GM21381 (cell line): ENCODE data around the gene PLVAP.
"Not testable (repeated sequence)": the region's sequence is repeated elsewhere in the genome, so short reads cannot be mapped to it uniquely, and the experiment has no call there.

Experiments
- ATAC-seq: cut with Tn5 transposase; IDR thresholded peaks from one replicate; pipeline ENCODE4 v1.9.1; 2021; ENCODE audit warnings: mild to moderate bottlenecking, moderate library complexity; ENCODE audit not compliant: unreplicated experiment

PLVAP gene

GRCh38 chr19:17402982-17403855 is 26.1 kb upstream of the PLVAP start:
- ATAC-seq, result no peak

DNA sequence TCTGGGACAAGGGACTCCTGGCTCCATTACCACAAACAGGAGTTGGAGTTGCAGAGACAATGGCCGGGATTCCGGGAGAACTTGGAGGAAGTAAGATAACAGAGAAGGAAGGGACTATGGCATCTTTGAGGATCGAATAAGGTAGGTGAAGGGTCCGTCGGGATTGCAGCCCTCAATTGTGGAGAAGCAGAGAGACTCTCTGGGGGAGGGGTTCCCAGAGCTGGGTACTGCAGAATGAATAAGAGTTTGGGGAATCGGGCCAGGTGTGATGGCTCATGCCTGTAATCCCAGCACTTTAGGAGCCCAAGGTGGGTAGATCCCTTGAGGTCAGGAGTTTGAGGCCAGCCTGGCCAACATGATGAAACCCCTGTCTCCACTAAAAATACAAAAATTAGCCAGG is 24.5 kb upstream of the PLVAP start:
- no peak for ATAC-seq

- ATAC-seq, result no peak
Observed at GRCh38 chr19:17398902-17399527, 21.9 kb upstream of the PLVAP start.

DNA sequence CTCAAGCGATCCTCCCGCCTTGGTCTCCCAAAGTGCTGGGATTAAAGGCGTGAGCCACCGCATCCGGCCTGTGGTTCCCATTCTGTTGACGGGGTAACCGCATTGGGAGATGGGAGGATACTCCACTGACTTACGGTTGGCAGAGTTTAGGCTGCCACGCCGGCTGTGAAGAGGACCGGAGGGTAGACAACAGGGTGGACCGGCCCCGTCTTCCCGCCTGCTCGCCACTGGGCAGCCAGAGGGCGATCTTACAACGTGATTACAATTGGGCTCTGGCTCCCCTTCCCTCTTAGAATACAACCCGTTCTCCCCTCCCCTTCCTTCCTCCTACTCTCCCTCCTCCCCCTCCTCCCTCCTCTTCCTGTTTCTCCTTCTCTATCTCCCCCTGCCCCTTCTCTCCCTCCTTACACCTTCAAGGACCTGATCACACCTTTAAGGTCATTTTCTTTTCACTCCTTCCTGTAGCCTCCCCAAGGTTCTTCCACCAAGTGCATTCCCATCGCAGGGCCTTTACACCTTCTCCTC is 17.8 kb upstream of the PLVAP start:
- no peak for ATAC-seq

- no peak for ATAC-seq
Observed at GRCh38 chr19:17393914-17394313, 16.8 kb upstream of the PLVAP start, which contains the start of gene CCDC194. Gene CCDC194 (minus strand): TSS chr19:17394196. CDS start chr19:17394158, 38 bp downstream.

DNA sequence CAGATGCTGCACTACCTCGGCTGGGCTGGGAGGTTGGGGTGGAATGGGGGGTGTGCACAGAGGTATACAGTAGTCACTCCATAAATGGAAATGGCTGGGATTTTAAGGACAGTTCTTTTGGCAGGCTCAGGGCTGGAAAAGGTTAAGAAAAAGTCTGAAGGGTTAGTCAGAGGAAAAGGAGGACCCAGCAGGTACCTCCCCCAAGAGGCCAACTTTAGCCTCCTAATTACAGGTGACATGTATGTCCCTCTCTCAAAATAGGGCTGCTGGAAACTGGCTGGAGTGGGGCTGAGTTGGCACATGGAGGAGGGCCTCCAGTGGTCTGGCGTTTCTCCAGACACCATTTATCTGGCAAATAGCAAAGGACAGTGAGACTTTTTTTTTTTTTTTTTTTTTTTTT is 15.9 kb upstream of the PLVAP start:
- ATAC-seq, result no peak

GRCh38 chr19:17391371-17392151 is 14.4 kb upstream of the PLVAP start:
- ATAC-seq, result no peak

- ATAC-seq, result peak; percentile 92
Observed at GRCh38 chr19:17390665-17391370, 13.7 kb upstream of the PLVAP start.

DNA sequence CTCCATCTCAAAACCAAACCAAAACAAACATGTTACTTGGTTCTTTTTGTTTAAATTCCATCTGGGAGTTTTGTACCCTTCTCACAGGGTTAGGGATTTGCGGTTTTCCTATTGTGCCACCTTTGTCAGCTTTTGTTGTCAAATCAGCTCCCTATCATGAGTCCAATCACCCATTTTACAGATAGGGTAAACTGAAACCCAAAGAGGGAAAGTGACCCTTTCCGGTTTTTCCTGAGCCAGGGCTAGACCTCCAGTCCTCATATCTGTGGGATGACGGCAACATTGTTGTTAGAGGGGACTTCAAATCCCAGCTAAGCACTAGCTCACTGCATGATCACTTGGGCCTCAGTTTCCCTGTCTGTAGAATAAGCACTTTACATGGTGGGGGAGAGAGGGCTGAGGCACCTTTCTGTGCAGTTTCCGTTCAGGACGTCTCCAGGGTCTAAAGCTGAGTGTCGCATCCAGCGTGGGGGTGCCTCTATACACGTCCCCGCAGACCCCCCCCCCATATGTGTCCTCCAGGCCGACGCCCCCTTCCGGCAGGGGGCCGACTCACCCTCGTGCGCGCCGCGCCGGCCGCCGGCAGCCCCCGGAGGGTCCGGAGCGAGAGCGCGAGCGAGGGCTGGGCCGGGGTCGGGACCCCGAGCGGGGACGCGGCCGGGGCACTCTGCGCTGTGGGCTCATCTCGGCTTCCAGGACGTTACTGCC is 13.0 kb upstream of the PLVAP start:
- ATAC-seq, result no peak

GRCh38 chr19:17389288-17389687 is 12.1 kb upstream of the PLVAP start:
- no peak for ATAC-seq

- no peak for ATAC-seq
Observed at GRCh38 chr19:17385878-17386611, 8.9 kb upstream of the PLVAP start.

DNA sequence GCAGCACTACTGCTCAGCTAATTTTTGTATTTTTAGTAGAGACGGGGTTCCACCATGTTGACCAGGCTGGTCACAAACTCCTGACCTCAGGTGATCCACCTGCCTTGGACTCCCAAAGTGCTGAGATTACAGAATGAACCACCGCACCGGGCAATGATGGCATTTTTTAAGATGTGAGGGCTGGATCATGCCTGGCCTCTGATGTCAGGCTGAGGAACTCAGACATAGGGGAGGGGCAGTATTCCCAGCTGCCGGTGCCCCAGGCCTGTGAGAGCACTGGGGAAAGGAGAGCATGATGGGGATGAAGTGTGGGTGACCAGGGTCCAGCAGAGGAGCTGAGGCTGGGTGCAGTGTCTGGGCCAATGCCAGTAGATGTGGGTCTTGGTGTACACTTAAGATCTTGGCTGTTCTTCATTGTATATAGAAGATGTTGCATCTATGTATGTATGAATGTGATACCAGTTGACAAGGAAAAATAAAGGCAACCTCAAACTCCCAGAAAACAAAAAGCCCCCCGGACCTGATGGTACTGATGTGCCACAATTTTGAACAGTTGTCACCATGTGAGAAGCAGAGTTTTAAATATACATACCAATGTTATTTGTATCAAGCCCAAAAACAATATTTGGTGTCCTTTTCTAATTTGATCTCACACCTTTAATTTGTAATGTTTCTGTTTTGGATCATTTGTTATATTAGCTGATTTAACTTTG is 3.4 kb upstream of the PLVAP start:
- no peak for ATAC-seq

GRCh38 chr19:17379221-17379631 is 2.1 kb upstream of the PLVAP start:
- ATAC-seq, result no peak

DNA sequence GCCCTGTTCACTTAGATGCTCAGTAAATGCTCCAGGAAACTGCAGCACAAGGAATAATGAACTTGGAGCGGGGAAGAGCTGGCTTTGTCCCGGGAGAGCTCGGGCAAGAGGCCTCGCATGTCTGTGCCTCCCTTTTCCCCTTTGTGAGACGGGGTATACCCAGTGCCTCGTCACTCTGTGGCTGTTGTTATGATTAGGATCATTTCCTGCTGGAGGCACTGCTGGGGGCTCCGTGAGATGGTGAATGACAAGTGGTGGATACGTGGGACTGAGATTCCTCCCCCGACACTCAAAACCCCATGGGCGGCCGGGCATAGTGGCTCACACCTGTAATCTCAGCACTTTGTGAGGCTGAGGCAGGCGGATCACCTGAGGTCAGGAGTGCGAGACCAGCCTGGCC is 1.1 kb upstream of the PLVAP start:
- ATAC-seq, result no peak

DNA sequence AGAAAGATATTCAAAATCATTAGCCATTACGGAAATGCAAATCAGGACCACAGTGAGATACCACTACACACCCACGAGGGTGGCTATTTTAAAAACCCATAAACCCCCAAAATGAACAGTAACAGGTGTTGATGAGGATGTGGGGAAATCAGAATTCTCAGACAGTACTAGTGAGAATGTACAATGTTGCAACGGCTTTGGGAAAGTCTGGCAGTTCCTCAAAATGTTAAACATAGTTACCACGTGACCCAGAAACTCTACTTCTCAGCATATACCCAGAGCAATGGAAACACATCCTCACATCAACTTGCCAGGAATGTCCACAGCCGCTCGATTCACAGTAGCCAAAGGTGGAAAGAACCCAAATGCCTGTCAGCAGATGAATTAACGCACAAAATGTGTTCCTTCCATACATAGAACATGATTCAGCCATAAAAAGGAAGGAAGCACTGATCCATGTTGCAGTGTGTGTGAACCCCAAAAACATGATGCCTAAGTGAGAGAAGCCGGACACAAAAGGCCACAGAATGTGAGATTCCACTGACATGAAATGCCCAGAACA is 7.0 kb downstream of the PLVAP start:
- peak; percentile 97 for ATAC-seq

- ATAC-seq, result no peak
Observed at GRCh38 chr19:17365361-17365760, 11.8 kb downstream of the PLVAP start.

DNA sequence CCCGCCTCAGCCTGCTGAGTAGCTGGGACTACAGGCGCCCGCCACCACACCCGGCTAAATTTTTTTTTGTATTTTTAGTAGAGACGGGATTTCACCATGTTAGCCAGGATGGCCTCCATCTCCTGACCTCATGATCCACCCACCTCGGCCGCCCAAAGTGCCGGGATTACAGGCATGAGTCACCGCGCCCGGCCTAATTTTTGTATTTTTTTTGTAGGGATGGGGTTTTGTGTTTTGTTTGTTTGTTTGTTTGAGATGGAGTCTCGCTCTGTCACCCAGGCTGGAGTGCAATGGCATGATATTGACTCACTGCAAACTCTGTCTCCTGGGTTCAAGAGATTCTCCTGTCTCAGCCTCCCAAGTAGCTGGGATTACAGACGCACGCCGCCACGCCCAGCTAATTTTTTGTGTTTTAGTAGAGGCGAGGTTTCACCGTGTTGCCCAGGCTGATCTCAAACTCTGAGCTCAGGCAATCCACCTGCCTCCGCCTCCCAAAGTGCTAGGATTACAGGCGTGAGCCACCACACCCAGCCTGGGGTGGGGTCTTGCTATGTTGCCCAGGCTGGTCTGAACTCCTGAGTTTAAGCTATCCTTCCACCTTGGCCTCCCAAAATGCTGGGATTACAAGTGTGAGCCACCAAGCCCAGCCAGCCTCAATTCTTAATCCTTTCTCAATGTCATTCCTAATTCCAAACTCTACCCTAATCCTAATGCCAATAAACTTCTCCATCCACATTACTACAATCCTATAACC is 13.1 kb downstream of the PLVAP start:
- ATAC-seq, result not testable (repeated sequence)
